Fibroblast of skin of abdomen (primary cell): ENCODE measurements around the gene MLH1.
"Not testable (repeated sequence)": the region's sequence is repeated elsewhere in the genome, so short reads cannot be mapped to it uniquely, and the experiment has no call there.

Source experiments
- DNase-seq: peaks from one replicate; pipeline ENCODE4 v3.0.0-alpha.2; 2013

The MLH1 gene

GRCh38 chr3:37039161-37039846 lies 46.0 kb downstream of the MLH1 start:
- DNase-seq: no peak

GRCh38 chr3:37040231-37040630 lies 46.9 kb downstream of the MLH1 start:
- DNase-seq: peak; percentile 23

GRCh38 chr3:37041546-37042195 lies 48.4 kb downstream of the MLH1 start:
- peak; percentile 12 for DNase-seq

DNA sequence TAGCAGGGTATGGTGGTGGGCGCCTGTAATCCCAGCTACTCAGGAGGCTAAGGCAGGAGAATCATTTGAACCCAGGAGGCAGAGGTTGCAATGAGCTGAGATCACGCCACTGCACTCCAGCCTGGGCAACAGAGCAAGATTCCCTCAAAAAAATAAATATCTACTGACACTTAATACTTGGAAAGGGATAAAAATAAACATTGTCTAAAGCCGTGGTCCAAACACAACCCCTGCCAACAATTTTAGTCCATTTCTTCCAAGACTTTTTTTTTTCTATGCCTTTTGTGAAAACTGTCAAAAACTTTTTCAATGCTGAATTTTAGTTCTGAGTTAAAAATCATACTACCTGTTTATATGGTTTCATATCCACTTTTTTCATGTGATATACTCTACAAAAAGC lies 49.4 kb downstream of the MLH1 start:
- DNase-seq: not testable (repeated sequence)

GRCh38 chr3:37050282-37050681 lies 57.0 kb downstream of the MLH1 start:
- no peak for DNase-seq

DNA sequence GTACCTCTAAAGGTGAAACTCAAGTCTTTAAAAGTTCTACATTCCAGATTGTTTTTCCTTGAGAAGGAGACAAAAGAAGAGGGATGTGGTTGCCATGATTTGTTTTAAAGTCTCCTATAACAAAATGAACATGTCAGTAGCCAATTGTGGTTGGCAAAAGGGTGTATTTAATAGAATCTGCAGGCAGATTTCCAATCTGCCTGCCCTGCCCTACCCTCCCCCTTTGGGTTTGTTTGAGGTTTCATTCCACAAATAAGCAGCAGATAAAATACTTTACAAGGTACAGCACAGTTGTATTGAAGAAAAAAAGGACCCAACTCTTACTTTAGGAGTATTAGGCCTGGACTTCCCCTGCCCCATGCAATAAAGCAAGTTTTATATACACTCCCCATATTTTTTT lies 59.5 kb downstream of the MLH1 start:
- no peak for DNase-seq

DNA sequence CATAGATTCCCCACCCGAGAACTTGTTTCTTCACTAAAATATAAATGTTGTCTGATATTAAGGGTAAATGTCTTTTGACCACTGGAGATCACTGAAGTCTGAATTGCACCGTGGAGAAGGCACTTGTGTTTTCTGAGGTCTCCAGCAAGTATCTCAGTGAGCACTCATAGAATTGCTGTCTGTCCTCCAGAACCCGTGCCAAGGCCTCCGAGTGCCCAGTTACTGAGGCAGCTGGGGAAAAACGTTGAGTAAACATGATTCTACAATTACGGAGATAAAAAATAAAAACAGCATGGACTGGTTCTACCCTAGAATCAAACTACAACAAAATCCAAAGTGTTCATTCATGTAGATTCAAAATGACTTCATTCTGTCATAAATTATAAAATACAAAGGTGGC lies 60.0 kb downstream of the MLH1 start:
- DNase-seq: no peak

GRCh38 chr3:37053753-37054152 lies 60.4 kb downstream of the MLH1 start:
- DNase-seq: no peak

- peak; percentile 28 for DNase-seq
Observed at GRCh38 chr3:37054370-37054769, 61.1 kb downstream of the MLH1 start.

GRCh38 chr3:37055077-37055476 lies 61.8 kb downstream of the MLH1 start:
- DNase-seq: not testable (repeated sequence)

DNA sequence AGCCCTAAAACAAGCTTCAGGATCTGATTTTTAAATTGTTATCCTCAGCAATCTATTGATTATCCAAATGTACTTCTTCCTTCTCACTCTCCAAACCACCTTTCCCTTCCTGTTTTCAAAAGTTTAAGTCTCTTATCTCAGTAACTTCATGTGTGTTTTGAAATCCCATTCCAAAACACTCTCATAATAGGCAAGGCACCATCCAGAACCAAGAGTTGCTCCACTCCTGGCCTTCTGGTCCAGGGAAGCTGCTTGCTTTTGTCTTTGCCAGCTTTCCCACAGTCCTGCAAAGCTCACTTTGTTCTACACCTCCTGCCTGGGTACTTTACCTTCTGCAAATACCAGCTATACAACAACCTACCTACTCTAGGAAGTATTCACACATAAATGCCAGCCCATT lies 63.5 kb downstream of the MLH1 start:
- no peak for DNase-seq

GRCh38 chr3:37058117-37058516 lies 64.8 kb downstream of the MLH1 start:
- DNase-seq: no peak

- DNase-seq: peak; percentile 32
Observed at GRCh38 chr3:37064747-37065146, 71.4 kb downstream of the MLH1 start.

- no peak for DNase-seq
Observed at GRCh38 chr3:37067577-37067976, 74.3 kb downstream of the MLH1 start.

- no peak for DNase-seq
Observed at GRCh38 chr3:37068031-37068430, 74.7 kb downstream of the MLH1 start.

DNA sequence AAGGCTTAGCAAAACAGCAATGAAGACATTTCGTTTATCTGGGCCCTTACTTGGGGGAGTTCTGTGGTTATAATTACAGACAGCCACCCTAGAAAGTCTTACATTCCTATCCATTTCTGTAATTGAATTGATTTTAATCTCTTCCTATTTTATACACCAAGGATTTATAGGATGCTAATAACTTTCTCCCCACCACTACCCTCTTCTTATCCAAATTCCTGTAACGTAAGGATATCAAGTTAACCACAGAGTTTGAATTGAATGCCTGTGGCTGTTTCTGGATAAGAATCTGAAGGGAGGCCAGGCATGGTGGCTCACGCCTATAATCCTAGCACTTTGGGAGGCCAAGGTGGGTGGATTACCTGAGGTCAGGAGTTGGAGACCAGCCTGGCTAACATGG lies 78.6 kb downstream of the MLH1 start:
- DNase-seq: peak; percentile 64

DNA sequence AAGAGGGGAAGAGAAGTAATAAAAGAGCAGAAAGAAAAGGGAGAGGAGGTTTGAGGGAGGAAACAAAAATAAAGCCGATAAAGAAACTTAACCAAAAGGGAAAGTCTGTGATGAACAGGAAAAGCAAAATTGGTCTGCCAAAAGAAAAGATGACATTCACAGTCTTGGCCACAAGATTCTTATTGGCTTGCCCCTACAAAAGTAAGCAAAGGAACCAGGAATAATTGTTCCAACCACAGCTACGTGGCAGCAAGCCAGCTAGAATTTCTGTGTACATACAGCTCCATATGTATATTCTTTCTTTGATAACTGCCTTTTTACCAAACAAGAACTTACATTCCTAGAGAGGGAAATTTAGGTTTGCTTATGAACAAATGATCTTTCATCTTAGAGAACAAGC lies 79.6 kb downstream of the MLH1 start:
- DNase-seq: peak; percentile 93

DNA sequence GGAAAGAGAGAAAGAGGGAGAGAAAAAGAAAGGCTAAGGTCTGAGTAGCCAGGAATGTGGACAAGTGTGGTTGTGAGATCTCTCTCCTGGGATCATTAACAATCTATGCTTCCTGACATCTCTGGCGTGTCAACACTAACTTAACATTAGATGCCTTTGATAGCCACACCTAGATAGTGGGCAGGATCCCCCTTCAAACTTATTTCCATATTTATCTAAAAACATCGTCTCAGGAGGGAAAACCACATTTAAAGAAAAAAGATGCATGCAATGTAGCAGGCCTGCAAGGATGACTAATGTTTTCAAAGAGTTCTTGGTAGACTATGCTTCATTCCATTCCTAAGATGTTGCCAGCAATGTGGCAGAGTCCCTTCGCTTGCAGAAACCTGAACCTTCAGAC lies 80.9 kb downstream of the MLH1 start:
- DNase-seq: peak; percentile 79

DNA sequence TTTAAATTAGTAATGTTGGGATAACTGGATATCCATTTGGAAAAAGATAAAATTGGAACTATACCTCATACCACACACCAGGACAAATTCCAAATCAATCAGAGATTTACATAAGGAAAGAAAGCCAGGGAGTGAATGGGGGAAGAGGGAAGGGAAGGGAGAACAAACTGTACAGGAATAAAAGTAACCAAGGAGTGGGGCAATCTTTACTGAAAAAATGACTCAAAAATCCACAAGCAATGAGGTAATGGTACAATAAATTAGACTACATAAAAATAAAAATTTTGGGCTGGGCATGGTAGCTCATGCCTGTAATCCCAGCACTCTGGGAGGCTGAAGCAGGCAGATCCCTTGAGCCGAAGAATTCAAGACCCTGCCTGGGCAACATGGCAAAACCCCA lies 82.6 kb downstream of the MLH1 start:
- no peak for DNase-seq

DNA sequence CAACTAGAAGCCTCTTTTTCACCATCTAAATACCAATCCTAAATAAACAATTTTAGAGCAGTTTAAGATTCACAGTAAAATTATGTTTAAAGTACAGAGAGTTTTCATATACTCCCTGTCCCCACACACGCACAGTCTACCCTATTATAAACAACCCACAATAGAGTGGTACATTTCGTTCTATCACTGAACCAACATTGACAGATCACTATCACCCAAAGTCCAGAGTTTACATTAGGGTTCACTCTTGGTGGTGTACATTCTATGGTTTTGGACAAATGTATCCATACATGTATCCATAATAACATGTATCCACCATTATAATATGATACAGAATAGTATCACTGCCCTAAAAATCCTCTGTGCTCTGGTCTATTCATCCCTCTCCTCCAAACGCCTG lies 89.0 kb downstream of the MLH1 start:
- DNase-seq: no peak

DNA sequence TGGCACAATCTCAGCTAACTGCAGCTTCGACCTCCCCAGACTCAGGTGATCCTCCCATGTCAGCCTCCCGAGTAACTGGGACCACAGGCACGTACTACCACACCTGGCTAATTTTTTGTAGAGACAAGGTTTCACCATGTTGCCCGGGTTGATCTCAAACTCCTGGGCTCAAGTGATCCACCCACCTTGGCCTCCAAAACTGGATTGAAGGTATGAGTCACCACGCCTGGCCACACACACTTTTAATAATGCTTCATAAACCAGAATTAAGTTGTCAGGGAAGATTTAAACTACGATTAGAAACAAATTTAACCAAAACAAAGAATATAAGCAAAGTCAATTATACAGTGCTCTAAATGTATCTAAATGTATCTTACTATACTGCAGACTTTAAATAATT lies 93.6 kb downstream of the MLH1 start:
- peak; percentile 18 for DNase-seq

DNA sequence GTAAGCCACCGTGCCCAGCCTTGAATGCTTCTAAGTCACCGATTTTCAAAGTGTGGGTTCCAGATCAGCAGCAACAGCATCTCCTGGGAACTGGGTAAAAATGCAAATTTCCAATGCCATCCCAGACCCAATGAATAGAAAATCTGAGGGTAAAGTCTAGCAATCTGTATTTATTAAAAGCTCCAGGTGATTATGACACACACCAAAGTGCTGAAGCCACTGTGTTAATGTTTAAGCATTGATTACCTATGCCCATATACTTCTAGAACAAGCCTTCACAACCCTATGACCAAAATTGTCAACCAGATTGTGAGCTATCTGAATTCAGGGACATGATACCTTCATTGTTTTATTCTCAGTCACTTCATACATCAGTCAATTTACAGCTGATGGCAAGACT lies 94.6 kb downstream of the MLH1 start:
- no peak for DNase-seq

DNA sequence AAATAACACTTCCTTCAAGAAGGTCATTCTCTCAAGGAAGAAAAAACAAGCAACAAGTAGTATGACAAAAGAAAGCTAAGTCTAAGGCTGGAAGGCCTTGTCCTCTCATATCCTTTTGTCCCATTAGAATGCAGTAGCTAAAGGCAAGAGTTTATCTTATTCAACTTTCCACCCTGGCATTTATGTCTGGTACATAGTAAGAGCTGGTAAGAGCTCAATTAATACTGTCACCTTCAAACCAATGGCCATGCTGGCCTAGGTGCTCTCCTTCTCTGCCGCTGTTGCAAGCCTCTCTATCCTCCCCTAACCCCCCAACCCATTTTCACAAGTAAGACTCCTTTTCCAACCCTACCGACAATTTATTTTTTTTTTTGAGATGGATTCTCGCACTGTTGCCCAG lies 99.2 kb downstream of the MLH1 start:
- no peak for DNase-seq

DNA sequence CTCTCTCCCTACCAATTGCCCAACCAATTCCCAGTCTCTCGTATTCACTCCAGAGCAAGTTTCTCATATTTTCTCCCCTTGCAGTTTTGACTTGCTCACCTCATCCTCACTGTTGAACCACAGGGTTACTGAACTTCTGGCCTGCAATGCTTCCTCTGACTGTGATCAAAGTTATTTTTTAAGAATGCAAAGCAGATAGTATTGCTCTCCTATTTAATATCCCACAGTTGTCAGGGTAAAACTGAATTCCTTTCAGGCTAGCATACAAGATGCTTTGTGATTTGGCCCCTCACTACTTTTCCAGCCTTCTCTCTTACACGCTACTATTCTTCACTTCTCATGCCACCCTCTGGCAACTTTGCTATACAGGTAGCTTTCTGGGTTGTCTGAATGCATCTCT lies 100.2 kb downstream of the MLH1 start:
- peak; percentile 37 for DNase-seq

- no peak for DNase-seq
Observed at GRCh38 chr3:37094636-37095035, 101.3 kb downstream of the MLH1 start.
